A673 (cell line): ENCODE measurements around the gene APCDD1L. TPM values are rescaled to one million over a fixed set of nuclear protein-coding genes. Genes with fewer than 3 reads are reported as not detected.

ENCODE experiments used
- BruUV-seq: library from RNA; stranded (reverse); fragments of 400-500 nt; replicated peaks from 2 replicates; lab custom pipeline; 2021; lab: Mats Ljungman, UMichigan
- CTCF ChIA-PET: fragments of 300-600 bp; sonication (Branson Sonifier 250); formaldehyde crosslinking; loops from one replicate; lab custom pipeline; 2022; ENCODE audit warnings: antibody characterized with exemption; lab: Charles Lee
- POLR2A ChIA-PET: fragments of 300-600 bp; sonication (Branson Sonifier 250); formaldehyde crosslinking; loops from one replicate; lab custom pipeline; 2022; ENCODE audit warnings: antibody characterized with exemption; ENCODE audit not compliant: low non-redundant PET; lab: Charles Lee
- DNase-seq: peaks from one replicate; pipeline ENCODE4 v3.0.0-alpha.2; 2015; ENCODE audit warnings: low spot score
- H3K27ac ChIP-seq: fragments of 200-600 bp; sonication (generic); 2 replicates; pipeline ENCODE4 v1.5.1; 2016; ENCODE audit warnings: mixed run types, low read depth, mild to moderate bottlenecking, mixed read lengths, antibody characterized with exemption, low read length; ENCODE audit not compliant: poor library complexity, severe bottlenecking
- H3K27me3 ChIP-seq: fragments of 200-600 bp; sonication (generic); replicated peaks from 2 replicates; pipeline ENCODE4 v1.6.1; 2017; ENCODE audit warnings: mixed run types, low read depth, mild to moderate bottlenecking, mixed read lengths, antibody characterized with exemption, low read length; ENCODE audit not compliant: insufficient read depth, poor library complexity
- H3K36me3 ChIP-seq: fragments of 200-600 bp; sonication (generic); 2 replicates; pipeline ENCODE4 v1.6.1; 2016; ENCODE audit warnings: mixed run types, mild to moderate bottlenecking, mixed read lengths, antibody characterized with exemption, low read length; ENCODE audit not compliant: insufficient read depth, poor library complexity, severe bottlenecking
- H3K4me1 ChIP-seq: fragments of 200-600 bp; sonication (generic); 2 replicates; pipeline ENCODE4 v1.6.1; 2017; ENCODE audit warnings: mixed run types, mild to moderate bottlenecking, mixed read lengths, antibody characterized with exemption, low read length; ENCODE audit not compliant: insufficient read depth, poor library complexity, severe bottlenecking
- H3K4me3 ChIP-seq: fragments of 200-600 bp; sonication (generic); 2 replicates; pipeline ENCODE4 v1.5.1; 2016; ENCODE audit warnings: low read depth, mixed run types, mild to moderate bottlenecking, mixed read lengths, low read length; ENCODE audit not compliant: poor library complexity, severe bottlenecking
- H3K9me3 ChIP-seq: fragments of 200-600 bp; sonication (generic); 2 replicates; pipeline ENCODE4 v1.6.1; 2016; ENCODE audit warnings: mixed run types, low read depth, mild to moderate bottlenecking, mixed read lengths, antibody characterized with exemption, low read length; ENCODE audit not compliant: poor library complexity, severe bottlenecking
- EZH2 ChIP-seq: fragments of 200-600 bp; sonication (generic); IDR thresholded peaks from 2 replicates; pipeline ENCODE4 v1.6.1; 2017; ENCODE audit warnings: borderline replicate concordance, low read depth, mild to moderate bottlenecking, mixed read lengths, antibody characterized with exemption, low read length; ENCODE audit not compliant: poor library complexity, severe bottlenecking
- intact Hi-C: fragments of 100-400 bp; cut with micrococcal nuclease; formaldehyde crosslinking; loops from one replicate; pipeline ENCODE4 v1.10.0; 2022; ENCODE audit not compliant: unreplicated experiment
- total RNA-seq: library from RNA; stranded (reverse); gene quantifications from 2 replicates; pipeline ENCODE4 v1.2.3, GENCODE V29; 2021
- TF ChIP-seq, protein P1 (sequence below): fragments of 300-800, 200-600 bp; sonication (generic); conservative IDR thresholded peaks from 2 replicates; pipeline ENCODE4 v1.5.1; 2017; ENCODE audit warnings: low read depth, mild to moderate bottlenecking, antibody characterized with exemption, low read length, moderate library complexity, mixed read lengths

The APCDD1L gene
- total RNA-seq, 1 experiment from 2014 or later: not detected

DNA sequence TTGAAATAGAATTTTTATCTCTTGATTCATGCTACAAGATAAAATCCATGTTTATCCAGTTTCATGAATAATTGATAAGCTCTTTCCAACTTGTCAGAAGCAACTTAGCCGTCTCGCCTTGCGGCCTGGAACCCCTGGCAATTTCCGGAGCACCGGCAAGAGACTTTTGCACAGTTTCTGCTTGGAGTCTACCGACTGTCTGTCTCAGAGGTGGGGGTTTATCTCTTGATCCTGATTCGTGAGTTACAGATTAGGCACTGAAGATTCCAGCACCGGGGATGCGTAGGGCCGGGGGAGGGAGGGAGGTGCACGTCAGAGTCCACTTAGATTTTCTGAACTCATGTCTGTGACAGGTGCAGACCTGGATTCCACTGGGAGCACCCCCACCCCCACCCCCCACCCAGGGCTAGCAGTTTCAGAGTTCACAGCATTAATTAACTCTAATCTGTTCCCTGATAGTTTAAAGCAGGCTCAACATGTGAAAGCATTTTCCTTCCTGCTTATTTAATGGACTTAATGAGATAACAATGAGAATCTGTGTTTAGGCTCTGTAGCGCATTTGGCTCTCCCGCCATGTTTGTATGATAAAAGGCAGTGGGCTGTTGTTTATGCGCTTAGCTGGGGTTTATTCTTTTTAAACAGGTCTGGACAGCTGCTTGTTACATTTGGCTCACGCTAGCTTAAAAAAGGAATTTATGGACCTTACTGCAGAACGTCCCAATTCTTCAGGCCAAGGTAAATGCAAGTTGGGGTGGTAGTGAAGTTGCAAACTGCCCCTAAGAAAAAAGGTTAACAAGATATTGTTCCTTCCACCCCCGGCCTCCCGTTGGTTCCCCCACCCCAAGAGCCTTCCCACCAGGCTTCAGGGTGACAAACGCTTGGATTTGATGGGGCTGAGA, 8.1 kb upstream of the APCDD1L start:
- no peaks in the 10 kb centered on the region for H3K36me3 ChIP-seq
- H3K27ac ChIP-seq: peak overlapping the region; percentile 73
- no peak for TF ChIP-seq EZH2
- peak; percentile 90 for DNase-seq
- peaks cover 19% of the 10 kb centered on the region for H3K4me1 ChIP-seq
- intact Hi-C loops: no loop called here
- no TSS peak for BruUV-seq
- POLR2A ChIA-PET: interaction anchor here (0.6 kb wide), 1 partner anchor 20 kb away, joined by 3 read pairs; no protein-coding TSS in a partner anchor
- CTCF ChIA-PET: no interaction called here
- H3K27me3 ChIP-seq: no peaks in the 10 kb centered on the region
- H3K4me3 ChIP-seq: peak overlapping the region; percentile 22
- H3K9me3 ChIP-seq: peaks cover 22% of the 10 kb centered on the region

DNA sequence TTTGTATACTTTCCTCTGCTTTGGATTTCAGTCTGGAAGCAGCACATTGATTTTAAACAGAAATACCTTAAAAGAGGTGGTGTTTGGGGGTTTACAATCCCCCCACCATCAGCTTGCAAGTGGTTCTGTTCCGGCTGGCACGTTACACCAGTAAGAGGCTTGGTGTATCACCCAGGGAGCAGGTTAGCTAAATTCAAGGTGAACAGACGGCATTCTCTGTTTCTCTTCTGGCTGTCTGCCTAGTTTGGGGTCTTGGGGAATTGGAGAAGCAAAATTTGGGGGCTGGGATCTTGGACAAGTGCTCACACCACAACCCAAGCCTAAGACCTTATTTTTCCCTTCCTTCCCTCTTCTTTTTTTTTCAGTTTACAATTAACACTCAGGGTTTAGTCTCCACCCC, 7.5 kb upstream of the APCDD1L start:
- intact Hi-C loops: no loop called here
- POLR2A ChIA-PET: no interaction called here
- no peak for TF ChIP-seq EZH2
- TF ChIP-seq, protein P1, sequence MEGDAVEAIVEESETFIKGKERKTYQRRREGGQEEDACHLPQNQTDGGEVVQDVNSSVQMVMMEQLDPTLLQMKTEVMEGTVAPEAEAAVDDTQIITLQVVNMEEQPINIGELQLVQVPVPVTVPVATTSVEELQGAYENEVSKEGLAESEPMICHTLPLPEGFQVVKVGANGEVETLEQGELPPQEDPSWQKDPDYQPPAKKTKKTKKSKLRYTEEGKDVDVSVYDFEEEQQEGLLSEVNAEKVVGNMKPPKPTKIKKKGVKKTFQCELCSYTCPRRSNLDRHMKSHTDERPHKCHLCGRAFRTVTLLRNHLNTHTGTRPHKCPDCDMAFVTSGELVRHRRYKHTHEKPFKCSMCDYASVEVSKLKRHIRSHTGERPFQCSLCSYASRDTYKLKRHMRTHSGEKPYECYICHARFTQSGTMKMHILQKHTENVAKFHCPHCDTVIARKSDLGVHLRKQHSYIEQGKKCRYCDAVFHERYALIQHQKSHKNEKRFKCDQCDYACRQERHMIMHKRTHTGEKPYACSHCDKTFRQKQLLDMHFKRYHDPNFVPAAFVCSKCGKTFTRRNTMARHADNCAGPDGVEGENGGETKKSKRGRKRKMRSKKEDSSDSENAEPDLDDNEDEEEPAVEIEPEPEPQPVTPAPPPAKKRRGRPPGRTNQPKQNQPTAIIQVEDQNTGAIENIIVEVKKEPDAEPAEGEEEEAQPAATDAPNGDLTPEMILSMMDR: no peak
- Histone ChIP-seq H3K9me3 (peaks cover 20% of the 10 kb centered on the region), H3K4me3 (peak overlapping the region; percentile 22), H3K4me1 (peaks cover 19% of the 10 kb centered on the region), H3K36me3 (no peaks in the 10 kb centered on the region), H3K27me3 (no peaks in the 10 kb centered on the region), H3K27ac (peak overlapping the region; percentile 30)
- BruUV-seq: no TSS peak
- no peak for DNase-seq
- CTCF ChIA-PET: no interaction called here

DNA sequence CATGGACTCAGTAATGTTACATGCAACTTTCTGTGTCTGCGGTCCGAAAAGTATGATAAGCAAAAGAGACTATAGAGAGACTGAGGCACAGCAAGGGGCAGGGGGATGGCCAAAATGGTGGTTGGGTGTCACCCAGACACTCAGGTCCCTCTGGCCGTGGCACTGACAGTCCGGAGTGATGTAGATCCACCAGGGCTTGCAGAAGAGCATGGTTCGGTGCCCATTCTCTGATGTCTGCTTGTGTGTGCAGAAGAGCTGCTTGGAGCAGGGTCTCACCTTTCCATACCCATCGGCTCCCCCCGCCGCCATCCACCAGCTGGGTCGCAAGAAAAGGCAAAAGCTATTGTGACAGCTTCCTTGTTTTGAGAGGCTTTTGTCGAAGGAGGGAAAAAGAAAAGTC, 6.6 kb upstream of the APCDD1L start:
- POLR2A ChIA-PET: no interaction called here
- H3K27me3 ChIP-seq: no peaks in the 10 kb centered on the region
- H3K36me3 ChIP-seq: no peaks in the 10 kb centered on the region
- H3K4me1 ChIP-seq: peaks cover 19% of the 10 kb centered on the region
- BruUV-seq: no TSS peak
- no peak for DNase-seq
- CTCF ChIA-PET: no interaction called here
- no peak overlapping the region for H3K27ac ChIP-seq
- TF ChIP-seq EZH2: no peak
- TF ChIP-seq, protein P1: no peak
- H3K4me3 ChIP-seq: no peak overlapping the region
- peaks cover 14% of the 10 kb centered on the region for H3K9me3 ChIP-seq
- intact Hi-C loops: no loop called here
